BLaER1 (cell line): ENCODE data around the gene ACOX2.

Source experiments
- H3K27ac ChIP-seq: shearing (Covaris generic); formaldehyde crosslinking; 2 replicates; pipeline ENCODE4 v1.8.1; 2022
- H3K27me3 ChIP-seq: shearing (Covaris generic); formaldehyde crosslinking; 2 replicates; pipeline ENCODE4 v1.8.1; 2022
- H3K36me3 ChIP-seq: shearing (Covaris generic); formaldehyde crosslinking; 2 replicates; pipeline ENCODE4 v1.8.1; 2022
- H3K4me1 ChIP-seq: shearing (Covaris generic); formaldehyde crosslinking; 2 replicates; pipeline ENCODE4 v1.8.1; 2022
- H3K4me2 ChIP-seq: shearing (Covaris generic); formaldehyde crosslinking; 2 replicates; pipeline ENCODE4 v1.8.1; 2022
- H3K4me3 ChIP-seq: shearing (Covaris generic); formaldehyde crosslinking; 2 replicates; pipeline ENCODE4 v1.8.1; 2022
- H3K9ac ChIP-seq: shearing (Covaris generic); formaldehyde crosslinking; 2 replicates; pipeline ENCODE4 v1.8.1; 2022
- H3K9me3 ChIP-seq: shearing (Covaris generic); formaldehyde crosslinking; 2 replicates; pipeline ENCODE4 v1.8.1; 2022
- H4K20me1 ChIP-seq: shearing (Covaris generic); formaldehyde crosslinking; 2 replicates; pipeline ENCODE4 v1.8.1; 2022
- Cebpa-rat ChIP-seq: shearing (Covaris generic); IDR thresholded peaks from 2 replicates; pipeline ENCODE4 v1.8.1; 2022

Gene ACOX2

GRCh38 chr3:58567251-58567515, 30.2 kb upstream of the ACOX2 start:
- H3K36me3 ChIP-seq = no peaks in the 10 kb centered on the region
- H3K4me1 ChIP-seq = peaks cover 7% of the 10 kb centered on the region
- H3K4me2 ChIP-seq = no peak overlapping the region
- H4K20me1 ChIP-seq = no peaks in the 10 kb centered on the region
- no peaks in the 10 kb centered on the region for H3K27me3 ChIP-seq
- H3K9me3 ChIP-seq = no peaks in the 10 kb centered on the region
- H3K27ac ChIP-seq = no peak overlapping the region
- H3K9ac ChIP-seq = no peak overlapping the region
- H3K4me3 ChIP-seq = no peak overlapping the region
- no peak for TF ChIP-seq Cebpa-rat

- Histone ChIP-seq H3K27me3 (no peaks in the 10 kb centered on the region), H3K27ac (no peak overlapping the region), H3K36me3 (no peaks in the 10 kb centered on the region), H3K9me3 (no peaks in the 10 kb centered on the region), H3K9ac (no peak overlapping the region), H4K20me1 (no peaks in the 10 kb centered on the region), H3K4me3 (no peak overlapping the region), H3K4me1 (peaks cover 7% of the 10 kb centered on the region), H3K4me2 (no peak overlapping the region)
- no peak for TF ChIP-seq Cebpa-rat
These were observed 29.6 kb upstream of the ACOX2 start for GRCh38 chr3:58566398-58567250.

GRCh38 chr3:58565621-58566397, 28.8 kb upstream of the ACOX2 start:
- no peaks in the 10 kb centered on the region for H3K27me3 ChIP-seq
- H3K27ac ChIP-seq = no peak overlapping the region
- no peak for TF ChIP-seq Cebpa-rat
- H3K9me3 ChIP-seq = no peaks in the 10 kb centered on the region
- no peaks in the 10 kb centered on the region for H4K20me1 ChIP-seq
- H3K4me3 ChIP-seq = no peak overlapping the region
- no peak overlapping the region for H3K9ac ChIP-seq
- no peaks in the 10 kb centered on the region for H3K36me3 ChIP-seq
- peaks cover 7% of the 10 kb centered on the region for H3K4me1 ChIP-seq
- no peak overlapping the region for H3K4me2 ChIP-seq

GRCh38 chr3:58564456-58565160, 27.6 kb upstream of the ACOX2 start:
- Histone ChIP-seq H4K20me1 (no peaks in the 10 kb centered on the region), H3K4me1 (peaks cover 7% of the 10 kb centered on the region), H3K27ac (no peak overlapping the region), H3K9ac (no peak overlapping the region), H3K4me3 (no peak overlapping the region), H3K4me2 (no peak overlapping the region), H3K9me3 (no peaks in the 10 kb centered on the region), H3K36me3 (no peaks in the 10 kb centered on the region), H3K27me3 (no peaks in the 10 kb centered on the region)
- no peak for TF ChIP-seq Cebpa-rat

- no peak overlapping the region for H3K27ac ChIP-seq
- H4K20me1 ChIP-seq = no peaks in the 10 kb centered on the region
- no peaks in the 10 kb centered on the region for H3K36me3 ChIP-seq
- H3K9me3 ChIP-seq = no peaks in the 10 kb centered on the region
- no peaks in the 10 kb centered on the region for H3K27me3 ChIP-seq
- TF ChIP-seq Cebpa-rat = no peak
- no peak overlapping the region for H3K4me3 ChIP-seq
- no peak overlapping the region for H3K9ac ChIP-seq
- no peak overlapping the region for H3K4me2 ChIP-seq
- peaks cover 5% of the 10 kb centered on the region for H3K4me1 ChIP-seq
These were observed 27.1 kb upstream of the ACOX2 start for GRCh38 chr3:58564054-58564453.

GRCh38 chr3:58563386-58564035, 26.5 kb upstream of the ACOX2 start:
- Histone ChIP-seq H3K4me1 (no peaks in the 10 kb centered on the region), H3K27me3 (no peaks in the 10 kb centered on the region), H3K4me3 (no peak overlapping the region), H3K9ac (no peak overlapping the region), H3K27ac (no peak overlapping the region), H4K20me1 (no peaks in the 10 kb centered on the region), H3K4me2 (no peak overlapping the region), H3K9me3 (no peaks in the 10 kb centered on the region), H3K36me3 (no peaks in the 10 kb centered on the region)
- TF ChIP-seq Cebpa-rat = no peak

GRCh38 chr3:58562498-58562897, 25.5 kb upstream of the ACOX2 start:
- H3K9me3 ChIP-seq = no peaks in the 10 kb centered on the region
- H3K27me3 ChIP-seq = no peaks in the 10 kb centered on the region
- H3K4me1 ChIP-seq = no peaks in the 10 kb centered on the region
- no peaks in the 10 kb centered on the region for H3K36me3 ChIP-seq
- no peak overlapping the region for H3K4me3 ChIP-seq
- H3K27ac ChIP-seq = no peak overlapping the region
- H3K9ac ChIP-seq = no peak overlapping the region
- no peak for TF ChIP-seq Cebpa-rat
- no peaks in the 10 kb centered on the region for H4K20me1 ChIP-seq
- no peak overlapping the region for H3K4me2 ChIP-seq

GRCh38 chr3:58560771-58561311, 23.9 kb upstream of the ACOX2 start:
- Histone ChIP-seq H3K9ac (no peak overlapping the region), H3K27me3 (no peaks in the 10 kb centered on the region), H3K4me3 (no peak overlapping the region), H4K20me1 (no peaks in the 10 kb centered on the region), H3K9me3 (no peaks in the 10 kb centered on the region), H3K36me3 (no peaks in the 10 kb centered on the region), H3K4me1 (no peaks in the 10 kb centered on the region), H3K4me2 (no peak overlapping the region), H3K27ac (no peak overlapping the region)
- TF ChIP-seq Cebpa-rat = no peak

GRCh38 chr3:58559586-58559985, 22.6 kb upstream of the ACOX2 start:
- Histone ChIP-seq H4K20me1 (no peaks in the 10 kb centered on the region), H3K4me1 (no peaks in the 10 kb centered on the region), H3K27me3 (no peaks in the 10 kb centered on the region), H3K27ac (no peak overlapping the region), H3K9ac (no peak overlapping the region), H3K36me3 (no peaks in the 10 kb centered on the region), H3K4me2 (no peak overlapping the region), H3K9me3 (no peaks in the 10 kb centered on the region), H3K4me3 (no peak overlapping the region)
- no peak for TF ChIP-seq Cebpa-rat
